ENCODE measurements around the gene CCDC60.

DNA sequence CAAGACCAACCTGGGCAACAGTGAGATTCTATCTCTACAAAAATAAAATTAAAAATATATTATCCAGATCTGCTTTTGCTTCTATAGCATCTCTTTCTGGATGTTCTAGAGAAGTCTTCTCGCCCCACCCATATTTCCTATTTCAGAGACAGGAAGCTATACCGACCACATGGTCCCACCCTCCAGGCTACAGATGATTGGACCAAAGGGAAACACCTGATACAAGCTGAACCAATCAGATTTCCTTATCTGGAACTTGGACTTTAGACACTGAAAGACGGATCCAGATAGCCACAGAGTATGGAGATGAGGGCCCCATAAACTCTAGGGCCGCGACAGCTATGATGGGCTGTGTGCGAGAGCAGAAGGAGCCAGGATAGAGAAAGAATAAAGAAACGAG lies 48.7 kb downstream of the CCDC60 start:
- no peak for TF ChIP-seq CTCF (IDR thresholded peaks at IDR 0.05; ENCODE audit: low read depth, low read length)
- no peak for TF ChIP-seq EZH2phosphoT487 (IDR thresholded peaks at IDR 0.05; ENCODE audit: low read depth)
